ENCODE data around the gene ZNF354B.

Gene ZNF354B

GRCh38 chr5:178931846-178932760 is 72.3 kb downstream of the ZNF354B start:
- H3K4me3 ChIP-seq (ENCODE audit: low read depth, low read length): no peak overlapping the region
- DNase-seq (ENCODE audit: low read depth): no peak
- no peak for TF ChIP-seq CTCF (IDR thresholded peaks at IDR 0.05; ENCODE audit: insufficient read depth, low read depth, low read length, missing control alignments)
